SK-N-MC (cell line): ENCODE data around the gene ATG5.

Source experiments
- EZH2 ChIP-seq: fragments of 200-600 bp; sonication (generic); IDR thresholded peaks from one replicate; pipeline ENCODE4 v1.6.1; 2017; ENCODE audit warnings: antibody characterized with exemption
- POLR2AphosphoS5 ChIP-seq: IDR thresholded peaks from 2 replicates; pipeline ENCODE4 v1.6.1; 2012; ENCODE audit warnings: mild to moderate bottlenecking, low read depth, low read length, borderline replicate concordance

DNA sequence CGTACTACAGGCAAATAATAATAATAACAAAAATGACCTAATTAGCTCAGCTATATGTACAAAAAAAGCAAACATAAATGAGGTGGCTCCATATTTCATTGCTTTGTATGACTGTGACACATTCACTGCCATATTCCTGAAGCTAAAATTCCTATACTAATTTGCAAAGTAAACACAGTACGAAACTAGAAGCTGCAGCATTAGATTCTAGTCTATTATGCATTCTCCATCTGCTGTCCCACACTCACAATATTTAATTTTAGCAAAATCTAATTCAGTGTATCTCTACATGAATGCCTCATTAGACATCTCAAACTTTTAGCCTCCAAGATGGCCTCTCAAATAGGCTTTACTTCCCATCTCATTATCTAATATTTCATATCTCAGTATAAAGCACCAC lies 55.1 kb downstream of the ATG5 start:
- TF ChIP-seq POLR2AphosphoS5, result no peak
- no peak for TF ChIP-seq EZH2
